NT2/D1 (cell line): ENCODE results near the gene MGAT5B.

Experiments used
- DNase-seq: peaks from one replicate; pipeline ENCODE4 v3.0.0-alpha.2; 2011; ENCODE audit warnings: low read depth, low spot score
- H3K27me3 ChIP-seq: 2 replicates; pipeline ENCODE4 v1.6.0; 2011; ENCODE audit warnings: mild to moderate bottlenecking; ENCODE audit not compliant: insufficient read length, insufficient read depth
- H3K36me3 ChIP-seq: 2 replicates; pipeline ENCODE4 v1.6.1; 2011; ENCODE audit warnings: mild to moderate bottlenecking, low read length, mixed read lengths; ENCODE audit not compliant: insufficient read depth, insufficient read length
- H3K4me1 ChIP-seq: 2 replicates; pipeline ENCODE4 v1.5.1; 2011; ENCODE audit not compliant: insufficient read depth, insufficient read length
- H3K4me3 ChIP-seq: 2 replicates; pipeline ENCODE4 v1.5.1; 2011; ENCODE audit warnings: low read depth; ENCODE audit not compliant: insufficient read length
- H3K9ac ChIP-seq: 2 replicates; pipeline ENCODE4 v1.6.0; 2011; ENCODE audit warnings: low read depth; ENCODE audit not compliant: insufficient read length
- H3K9me3 ChIP-seq: 2 replicates; pipeline ENCODE4 v1.5.1; 2011; ENCODE audit warnings: mild to moderate bottlenecking, low read length; ENCODE audit not compliant: insufficient read depth
- SUZ12 ChIP-seq: IDR thresholded peaks from 2 replicates; pipeline ENCODE4 v1.6.1; 2011; ENCODE audit not compliant: insufficient read length, insufficient read depth; ENCODE audit errors: extremely low read depth
- YY1 ChIP-seq: IDR thresholded peaks from 2 replicates; pipeline ENCODE4 v1.6.1; 2011; ENCODE audit not compliant: insufficient read length, insufficient read depth
- ZNF274 ChIP-seq: IDR thresholded peaks from 2 replicates; pipeline ENCODE4 v1.6.1; 2011; ENCODE audit warnings: mild to moderate bottlenecking, low read depth, low read length

Gene MGAT5B

DNA sequence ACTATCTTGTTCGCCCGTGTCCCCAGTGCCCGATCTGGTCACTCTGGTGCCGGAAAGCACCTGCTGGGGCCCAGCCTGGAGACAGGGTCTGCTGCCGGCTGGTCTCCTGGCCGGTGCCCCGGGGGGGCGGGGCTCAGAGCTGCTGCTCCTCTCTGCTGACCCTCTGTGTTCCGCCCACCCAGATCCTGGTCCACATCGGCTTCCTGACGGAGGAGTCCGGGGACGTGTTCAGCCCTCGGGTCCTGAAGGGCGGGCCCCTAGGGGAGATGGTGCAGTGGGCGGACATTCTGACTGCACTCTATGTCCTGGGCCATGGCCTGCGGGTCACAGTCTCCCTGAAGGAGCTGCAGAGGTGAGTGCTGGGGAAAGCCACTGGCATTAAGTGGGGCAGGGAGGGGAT lies 37.6 kb downstream of the MGAT5B start:
- Histone ChIP-seq H3K9ac (no peak overlapping the region), H3K9me3 (no peaks in the 10 kb centered on the region), H3K27me3 (no peaks in the 10 kb centered on the region), H3K4me3 (no peak overlapping the region), H3K4me1 (peaks cover 6% of the 10 kb centered on the region), H3K36me3 (peaks cover 30% of the 10 kb centered on the region)
- TF ChIP-seq SUZ12 (no peak), ZNF274 (no peak), YY1 (no peak)
- no peak for DNase-seq

DNA sequence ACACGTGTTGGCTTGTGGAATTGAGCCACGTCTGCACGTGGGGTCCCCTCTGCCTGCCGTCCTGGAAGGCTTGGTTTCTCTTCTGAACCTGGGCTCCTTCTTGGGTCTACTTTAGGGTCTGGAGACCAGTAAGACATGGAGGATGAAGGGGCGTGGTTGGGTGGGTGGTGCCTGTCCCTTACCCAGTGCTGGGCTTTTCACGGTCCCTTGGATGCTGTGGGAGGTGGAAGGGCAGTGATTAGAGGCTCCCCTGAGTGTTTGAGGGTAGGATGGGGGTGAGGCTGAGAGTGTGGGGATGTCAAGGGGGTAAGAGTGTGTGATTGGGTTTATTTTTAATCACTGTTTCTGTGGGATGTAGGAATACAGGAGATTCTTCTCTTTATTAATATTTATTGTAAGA lies 38.3 kb downstream of the MGAT5B start:
- H3K9ac ChIP-seq = no peak overlapping the region
- DNase-seq = no peak
- peaks cover 6% of the 10 kb centered on the region for H3K4me1 ChIP-seq
- H3K27me3 ChIP-seq = no peaks in the 10 kb centered on the region
- H3K36me3 ChIP-seq = peaks cover 29% of the 10 kb centered on the region
- TF ChIP-seq SUZ12 = no peak
- no peak for TF ChIP-seq YY1
- TF ChIP-seq ZNF274 = no peak
- no peaks in the 10 kb centered on the region for H3K9me3 ChIP-seq
- no peak overlapping the region for H3K4me3 ChIP-seq

DNA sequence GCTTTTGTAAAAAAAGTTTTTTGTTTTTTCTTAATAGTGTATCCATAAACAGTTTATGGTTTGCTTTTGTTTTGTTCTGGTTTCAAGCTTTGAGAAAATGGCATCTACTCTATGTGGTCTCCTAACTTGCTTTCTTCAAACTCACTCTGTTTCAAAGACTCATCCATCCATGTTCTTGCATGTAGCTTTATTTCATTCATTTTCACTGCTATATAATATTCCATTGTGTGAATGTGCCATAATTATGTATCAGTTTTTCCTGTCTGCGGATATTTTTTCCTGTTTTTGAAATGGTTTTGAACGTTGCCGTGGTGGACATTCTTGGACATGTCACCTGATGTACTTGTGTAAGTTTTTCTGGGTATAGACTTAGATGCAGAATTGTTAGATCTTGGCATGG lies 39.1 kb downstream of the MGAT5B start:
- no peaks in the 10 kb centered on the region for H3K9me3 ChIP-seq
- no peaks in the 10 kb centered on the region for H3K27me3 ChIP-seq
- peaks cover 6% of the 10 kb centered on the region for H3K4me1 ChIP-seq
- TF ChIP-seq ZNF274 (no peak), SUZ12 (no peak), YY1 (no peak)
- H3K4me3 ChIP-seq = no peak overlapping the region
- H3K9ac ChIP-seq = no peak overlapping the region
- DNase-seq = no peak
- peaks cover 33% of the 10 kb centered on the region for H3K36me3 ChIP-seq

DNA sequence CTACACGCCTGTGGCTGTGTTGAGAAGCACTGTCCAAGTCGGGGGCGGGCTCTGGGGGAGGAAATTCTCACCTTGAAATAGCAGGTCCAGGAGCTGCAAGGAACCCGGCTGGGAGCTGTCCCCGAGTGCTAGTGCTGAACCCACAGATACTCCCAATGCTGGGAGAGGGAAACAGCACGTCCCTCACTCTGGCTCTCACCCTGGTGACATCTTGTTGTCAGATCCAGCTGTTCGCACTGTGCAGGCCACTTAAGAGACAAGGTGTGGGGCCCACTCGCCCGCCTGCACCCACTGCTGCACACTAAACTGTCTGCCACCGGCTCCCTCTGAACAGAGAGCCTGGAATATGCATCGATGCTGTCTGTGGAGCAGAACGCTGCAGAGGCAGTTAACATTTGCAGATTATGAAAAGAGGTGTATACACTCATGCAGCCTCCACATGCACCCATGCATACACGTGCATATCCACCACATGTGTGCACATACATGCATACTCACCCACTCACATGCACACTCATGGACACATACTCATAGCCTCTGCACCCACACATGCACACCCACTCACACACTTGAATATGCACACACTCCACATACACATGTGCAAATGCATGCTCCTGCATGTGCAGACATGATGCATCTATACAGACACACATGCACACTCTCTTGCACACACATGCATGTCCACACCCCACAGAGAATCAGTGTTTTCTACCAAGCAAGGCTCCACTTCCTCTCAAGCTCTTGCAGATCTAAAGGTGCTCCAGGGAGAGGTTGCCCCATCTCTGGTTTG lies 42.0 kb downstream of the MGAT5B start:
- peaks cover 25% of the 10 kb centered on the region for H3K36me3 ChIP-seq
- TF ChIP-seq ZNF274 = no peak
- TF ChIP-seq YY1 = no peak
- TF ChIP-seq SUZ12 = no peak
- H3K4me3 ChIP-seq = no peak overlapping the region
- no peak overlapping the region for H3K9ac ChIP-seq
- H3K27me3 ChIP-seq = no peaks in the 10 kb centered on the region
- no peaks in the 10 kb centered on the region for H3K9me3 ChIP-seq
- H3K4me1 ChIP-seq = peaks cover 6% of the 10 kb centered on the region
- peak; percentile 49 for DNase-seq

DNA sequence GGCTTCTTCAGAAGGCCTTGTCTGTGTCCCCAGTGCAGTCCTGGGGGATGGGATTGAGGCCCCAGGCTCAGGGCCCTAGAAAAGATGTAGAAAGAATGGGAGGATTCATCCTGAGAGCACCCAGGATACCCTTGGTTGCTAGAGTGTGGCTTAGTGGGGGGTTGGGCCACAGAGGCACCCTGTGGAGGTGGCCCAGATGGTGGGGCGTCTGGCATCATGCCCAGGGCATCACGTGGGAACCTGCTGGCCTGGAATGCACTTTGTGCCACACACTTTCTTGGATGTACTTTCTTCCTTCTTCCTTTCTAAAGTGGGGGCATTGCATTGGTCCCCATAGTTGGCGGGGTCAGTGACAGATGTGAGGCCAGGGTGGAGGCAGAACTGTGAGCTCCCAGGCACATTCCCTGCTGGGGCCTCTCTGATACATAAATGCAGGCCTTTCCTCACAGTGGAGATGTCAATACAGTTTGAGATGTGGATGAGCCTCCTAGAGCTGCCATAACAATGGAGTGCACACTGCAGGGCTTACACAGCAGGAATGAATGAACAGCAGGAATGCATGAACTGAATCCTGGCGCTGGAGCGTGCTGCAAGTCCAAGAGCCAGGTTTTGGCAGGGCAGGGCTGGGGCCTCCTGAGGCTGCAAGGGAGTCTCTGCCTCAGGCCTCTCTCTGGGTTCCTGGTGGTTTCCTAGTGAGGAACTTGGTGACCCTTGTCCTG lies 43.3 kb downstream of the MGAT5B start:
- Histone ChIP-seq H3K9me3 (no peaks in the 10 kb centered on the region), H3K4me1 (peaks cover 6% of the 10 kb centered on the region), H3K9ac (no peak overlapping the region), H3K4me3 (no peak overlapping the region), H3K27me3 (no peaks in the 10 kb centered on the region), H3K36me3 (peaks cover 24% of the 10 kb centered on the region)
- TF ChIP-seq SUZ12 = no peak
- no peak for TF ChIP-seq YY1
- TF ChIP-seq ZNF274 = no peak
- DNase-seq = no peak

DNA sequence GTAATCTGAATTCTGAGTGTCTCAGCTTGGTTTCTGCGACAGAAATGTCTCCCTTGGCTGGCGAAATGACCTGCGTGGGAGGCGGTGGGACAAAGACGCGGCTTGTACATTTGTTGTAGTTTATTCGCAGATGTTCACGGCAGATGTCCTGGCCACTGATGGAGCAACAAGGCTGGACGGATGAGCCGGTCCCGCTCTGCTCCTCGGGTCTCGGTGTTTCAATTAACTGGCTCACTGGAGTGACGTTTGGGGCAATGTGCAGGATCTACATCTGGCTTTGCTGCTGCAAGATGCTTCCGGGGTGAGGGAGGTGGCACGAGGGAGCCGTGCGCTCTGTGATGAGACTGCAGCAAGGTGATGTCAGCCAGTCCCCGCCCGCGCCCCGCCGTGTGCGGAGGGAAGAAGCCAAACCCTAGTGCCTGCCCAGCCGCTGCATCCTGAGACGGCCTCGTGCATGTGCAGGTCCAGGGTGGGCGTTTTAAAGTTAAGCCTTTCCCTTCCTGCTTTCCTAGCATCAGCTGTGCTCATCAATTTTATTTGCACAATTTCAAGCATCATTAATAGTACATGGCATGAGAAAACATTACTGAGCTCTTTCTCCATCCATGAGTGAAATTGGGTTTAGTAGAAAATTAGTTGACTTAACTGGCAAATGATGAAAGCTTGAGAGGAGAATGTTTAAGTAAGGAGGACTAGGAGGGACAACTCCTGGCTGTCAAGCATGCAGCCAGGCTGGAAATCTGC lies 44.4 kb downstream of the MGAT5B start:
- H3K4me1 ChIP-seq = peaks cover 6% of the 10 kb centered on the region
- TF ChIP-seq YY1 (no peak), ZNF274 (no peak), SUZ12 (no peak)
- no peak overlapping the region for H3K9ac ChIP-seq
- H3K27me3 ChIP-seq = no peaks in the 10 kb centered on the region
- DNase-seq = no peak
- H3K36me3 ChIP-seq = peaks cover 26% of the 10 kb centered on the region
- no peak overlapping the region for H3K4me3 ChIP-seq
- H3K9me3 ChIP-seq = no peaks in the 10 kb centered on the region

DNA sequence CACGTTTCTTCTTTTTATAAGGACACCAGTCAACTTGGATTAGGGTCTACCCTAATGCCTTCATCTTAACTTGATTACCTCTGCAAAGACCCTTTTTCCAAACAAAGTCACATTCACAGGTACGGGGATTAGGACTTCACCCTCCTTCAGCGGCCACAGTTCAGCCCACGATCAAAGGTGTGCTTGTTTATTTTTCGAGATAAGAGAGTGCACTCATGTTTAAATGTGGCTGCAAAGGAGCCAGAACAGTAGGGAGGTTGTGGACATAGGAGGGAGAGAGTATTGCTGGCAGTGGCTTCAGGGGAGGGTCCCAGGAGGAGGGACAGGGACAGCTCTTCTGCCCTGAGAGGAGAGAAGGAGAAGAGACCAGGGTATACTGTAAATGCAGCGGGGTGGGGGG lies 46.7 kb downstream of the MGAT5B start:
- TF ChIP-seq ZNF274 = no peak
- TF ChIP-seq SUZ12 = no peak
- TF ChIP-seq YY1 = no peak
- peaks cover 25% of the 10 kb centered on the region for H3K36me3 ChIP-seq
- H3K27me3 ChIP-seq = no peaks in the 10 kb centered on the region
- H3K9me3 ChIP-seq = no peaks in the 10 kb centered on the region
- H3K9ac ChIP-seq = no peak overlapping the region
- DNase-seq = no peak
- H3K4me3 ChIP-seq = no peak overlapping the region
- peaks cover under 1% of the 10 kb centered on the region for H3K4me1 ChIP-seq
